Uterus (tissue), 4 donors: ENCODE data around the gene RAE1. TPM values are rescaled to one million over a fixed set of nuclear protein-coding genes. Genes with fewer than 3 reads are reported as not detected.

ENCODE experiments used
- DNase-seq, 2 donors: peaks; one replicate each; pipeline ENCODE4 v3.0.0-alpha.2; 2019 to 2020
- H3K27ac ChIP-seq, 2 donors: fragments of 200-600 bp; sonication (generic); 1 replicate in 1 of 2; 2 replicates in 1 of 2; pipeline ENCODE4 v1.5.1; 2016 to 2018
- H3K27me3 ChIP-seq, 2 donors: fragments of 200-600 bp; sonication (generic); one replicate each; pipeline ENCODE4 v1.5.1; 2018 to 2019; ENCODE audit warnings: control low read depth in 1 of 2
- H3K36me3 ChIP-seq, 2 donors: fragments of 200-600 bp; sonication (generic); one replicate each; pipeline ENCODE4 v1.5.1; 2019; ENCODE audit warnings: control low read depth in 1 of 2
- H3K4me1 ChIP-seq, 2 donors: fragments of 200-600 bp; sonication (generic); one replicate each; pipeline ENCODE4 v1.5.1; 2018 to 2019; ENCODE audit warnings: control low read depth in 1 of 2
- H3K4me3 ChIP-seq, 2 donors: fragments of 200-600 bp; sonication (generic); 1 replicate in 1 of 2; 2 replicates in 1 of 2; pipeline ENCODE4 v1.5.1; 2018 to 2019; ENCODE audit warnings: mild to moderate bottlenecking in 1 of 2
- H3K9me3 ChIP-seq, 2 donors: fragments of 200-600 bp; sonication (generic); one replicate each; pipeline ENCODE4 v1.5.1; 2019; ENCODE audit warnings: control low read depth in 1 of 2
- POLR2A ChIP-seq, 2 donors: fragments of 450-650 bp; IDR thresholded peaks; one replicate each; pipeline ENCODE4 v1.6.1; 2016; ENCODE audit warnings: antibody characterized with exemption in 2 of 2, mild to moderate bottlenecking in 1 of 2, moderate library complexity in 1 of 2
- intact Hi-C: fragments of 100-400 bp; cut with DNase I; formaldehyde crosslinking; loops from one replicate; pipeline ENCODE4 v1.15.1; 2023; ENCODE audit warnings: low total_unique reads
- total RNA-seq, 4 donors: library from RNA; depleted of rRNA in 3 of 4; stranded (reverse); fragments of >200 nt in 3 of 4; gene quantifications; one replicate each; pipeline versions ENCODE4 v1.1.0 to v1.2.4, GENCODE V29; 2014 to 2023
- TF ChIP-seq, protein P1 (sequence below), 4 experiments: fragments of 200-600 bp in 2 of 4; fragments of 450-650 bp in 2 of 4; sonication (generic) in 2 of 4; IDR thresholded peaks; one replicate each; pipeline ENCODE4 v1.5.1; 2016 to 2019; ENCODE audit warnings: antibody characterized with exemption in 4 of 4, mild to moderate bottlenecking in 2 of 4, moderate library complexity in 1 of 4
- donor health status: DM: yes; HTN: yes; CAD: no.

Gene RAE1
- total RNA-seq, 4 donors from 2014 or later: 23.4 to 72.0 (median 36.0) TPM

DNA sequence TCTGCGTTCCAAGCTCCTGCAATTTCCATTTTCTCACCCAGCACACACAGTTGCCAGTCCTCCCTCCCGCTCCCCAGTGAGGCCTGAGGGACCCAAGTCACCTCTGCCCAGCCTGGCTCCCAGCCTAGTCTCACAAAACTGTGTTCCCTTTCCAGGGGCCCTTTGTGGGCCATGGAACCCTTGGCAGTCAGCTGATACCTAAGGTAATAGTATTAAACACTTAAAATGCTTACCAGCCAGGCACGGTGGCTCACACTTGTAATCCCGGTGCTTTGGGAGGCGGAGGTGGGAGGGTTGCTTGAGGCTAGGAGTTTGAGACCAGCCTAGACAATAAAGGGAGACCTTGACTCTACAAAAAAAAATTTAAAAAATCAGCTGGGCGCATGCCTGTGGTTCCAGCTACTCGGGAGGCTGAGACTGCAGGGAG lies 36.9 kb downstream of the RAE1 start:
- intact Hi-C loops: no loop called here
- no peaks in the 10 kb centered on the region for H3K27me3 ChIP-seq
- no peaks in the 10 kb centered on the region for H3K9me3 ChIP-seq
- no peak overlapping the region for H3K27ac ChIP-seq
- DNase-seq: peak in 1 of 2 donors; percentile 14
- no peak overlapping the region for H3K4me3 ChIP-seq
- no peaks in the 10 kb centered on the region for H3K4me1 ChIP-seq
- no peaks in the 10 kb centered on the region for H3K36me3 ChIP-seq
- TF ChIP-seq, protein P1, sequence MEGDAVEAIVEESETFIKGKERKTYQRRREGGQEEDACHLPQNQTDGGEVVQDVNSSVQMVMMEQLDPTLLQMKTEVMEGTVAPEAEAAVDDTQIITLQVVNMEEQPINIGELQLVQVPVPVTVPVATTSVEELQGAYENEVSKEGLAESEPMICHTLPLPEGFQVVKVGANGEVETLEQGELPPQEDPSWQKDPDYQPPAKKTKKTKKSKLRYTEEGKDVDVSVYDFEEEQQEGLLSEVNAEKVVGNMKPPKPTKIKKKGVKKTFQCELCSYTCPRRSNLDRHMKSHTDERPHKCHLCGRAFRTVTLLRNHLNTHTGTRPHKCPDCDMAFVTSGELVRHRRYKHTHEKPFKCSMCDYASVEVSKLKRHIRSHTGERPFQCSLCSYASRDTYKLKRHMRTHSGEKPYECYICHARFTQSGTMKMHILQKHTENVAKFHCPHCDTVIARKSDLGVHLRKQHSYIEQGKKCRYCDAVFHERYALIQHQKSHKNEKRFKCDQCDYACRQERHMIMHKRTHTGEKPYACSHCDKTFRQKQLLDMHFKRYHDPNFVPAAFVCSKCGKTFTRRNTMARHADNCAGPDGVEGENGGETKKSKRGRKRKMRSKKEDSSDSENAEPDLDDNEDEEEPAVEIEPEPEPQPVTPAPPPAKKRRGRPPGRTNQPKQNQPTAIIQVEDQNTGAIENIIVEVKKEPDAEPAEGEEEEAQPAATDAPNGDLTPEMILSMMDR (IDR thresholded peaks at IDR 0.05): no peak
- no peak for TF ChIP-seq POLR2A (IDR thresholded peaks at IDR 0.05)

DNA sequence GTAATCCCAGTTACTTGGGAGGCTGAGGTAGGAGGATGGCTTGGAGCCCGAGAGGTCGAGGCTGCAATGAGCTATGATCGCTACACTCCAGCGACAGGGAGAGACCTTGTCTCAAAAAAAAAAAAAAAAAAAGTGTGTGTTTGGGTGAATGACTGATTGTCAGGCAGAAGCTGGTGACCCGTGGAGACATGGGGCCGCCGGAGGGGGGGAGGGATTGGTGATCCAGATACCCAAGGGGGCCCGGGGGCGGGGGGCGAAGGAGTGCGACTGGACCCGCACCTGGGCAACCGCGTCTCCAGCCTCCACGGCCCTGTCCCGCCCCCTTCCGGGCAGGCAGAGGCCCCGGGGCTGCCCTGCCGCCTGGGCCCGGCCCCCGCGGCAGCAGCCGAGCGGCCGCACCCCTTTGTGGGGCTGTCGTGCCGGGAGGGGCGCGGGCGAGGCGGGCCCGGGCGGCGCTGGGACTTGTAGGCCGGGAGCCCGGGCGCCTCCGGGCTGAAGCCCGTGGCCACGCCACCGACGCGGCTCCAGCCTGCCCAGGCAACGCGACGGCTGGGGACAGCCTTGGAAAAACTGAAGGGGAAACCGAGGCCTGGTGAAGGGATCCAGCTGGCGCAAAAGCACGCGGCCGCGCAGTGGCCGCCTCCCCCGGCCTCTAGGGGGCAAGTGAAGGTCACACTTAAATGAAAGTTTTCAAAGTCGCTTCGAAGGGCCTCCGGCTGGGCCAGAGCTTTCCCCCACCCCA lies 38.1 kb downstream of the RAE1 start:
- H3K27me3 ChIP-seq: no peaks in the 10 kb centered on the region
- H3K4me3 ChIP-seq: peak overlapping the region; percentile 7 to 25
- H3K36me3 ChIP-seq: no peaks in the 10 kb centered on the region
- no peaks in the 10 kb centered on the region for H3K4me1 ChIP-seq
- H3K27ac ChIP-seq: peak overlapping the region; percentile 55 to 75
- intact Hi-C loops: no loop called here
- peak; percentile 75 to 76 for DNase-seq
- H3K9me3 ChIP-seq: no peaks in the 10 kb centered on the region
- peak in 1 of 2 donors; percentile 49 for TF ChIP-seq POLR2A (IDR thresholded peaks at IDR 0.05)
- TF ChIP-seq, protein P1 (IDR thresholded peaks at IDR 0.05): peak in 3 of 4 experiments; percentile 9 to 35 (median 32)

DNA sequence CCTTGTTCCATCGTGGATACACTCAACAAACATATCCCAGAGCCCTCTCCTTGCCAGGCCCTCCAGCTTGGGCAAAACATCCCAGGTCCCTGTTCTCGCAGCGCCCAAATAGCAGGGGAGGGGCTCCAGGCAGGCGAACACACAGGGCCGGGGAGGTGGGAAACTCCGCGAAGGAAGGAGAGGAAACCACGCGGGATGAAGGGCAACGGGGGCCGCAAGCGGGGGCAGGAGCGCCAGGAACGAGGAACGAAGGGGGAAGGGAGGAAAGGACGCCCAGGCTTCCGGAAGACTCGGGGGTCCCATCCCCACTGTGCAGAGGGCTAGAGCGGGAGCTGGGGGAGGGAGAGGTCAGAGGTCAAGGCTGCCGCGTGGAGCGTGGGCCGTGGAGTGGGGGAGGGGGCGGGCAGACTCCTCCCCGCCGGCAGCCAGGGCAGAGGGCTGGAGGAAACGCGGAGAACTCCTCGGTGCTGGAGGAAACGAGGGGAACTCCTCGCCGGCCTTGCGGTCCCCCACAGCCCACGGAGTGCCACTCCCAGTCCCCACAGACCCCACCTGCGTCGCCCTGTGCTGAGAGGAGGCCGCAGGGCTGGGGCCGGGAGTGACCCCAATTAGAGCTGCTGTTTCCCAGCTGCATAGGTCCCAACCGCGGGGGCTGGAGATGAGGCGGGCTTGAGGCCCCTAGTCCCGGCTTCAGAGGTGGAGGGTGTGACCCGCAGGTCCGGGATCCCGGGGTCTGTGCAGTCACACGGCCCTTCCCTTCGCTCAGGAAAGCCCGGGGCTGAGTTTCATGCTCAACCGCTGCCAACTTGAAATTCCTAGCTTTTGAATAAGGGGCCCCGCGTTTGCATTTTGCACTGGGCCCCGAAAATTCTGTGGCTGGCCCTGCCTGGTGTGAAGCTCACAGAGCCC lies 38.9 kb downstream of the RAE1 start:
- H3K9me3 ChIP-seq: no peaks in the 10 kb centered on the region
- H3K27me3 ChIP-seq: no peaks in the 10 kb centered on the region
- H3K4me3 ChIP-seq: peak overlapping the region; percentile 7 to 25
- H3K27ac ChIP-seq: peak overlapping the region; percentile 55 to 75
- intact Hi-C loops: no loop called here
- peak in 1 of 2 donors; percentile 23 for DNase-seq
- H3K4me1 ChIP-seq: peaks cover 0 to 8% of the 10 kb centered on the region in 2 donors
- TF ChIP-seq POLR2A (IDR thresholded peaks at IDR 0.05): no peak
- TF ChIP-seq, protein P1 (IDR thresholded peaks at IDR 0.05): no peak
- no peaks in the 10 kb centered on the region for H3K36me3 ChIP-seq

DNA sequence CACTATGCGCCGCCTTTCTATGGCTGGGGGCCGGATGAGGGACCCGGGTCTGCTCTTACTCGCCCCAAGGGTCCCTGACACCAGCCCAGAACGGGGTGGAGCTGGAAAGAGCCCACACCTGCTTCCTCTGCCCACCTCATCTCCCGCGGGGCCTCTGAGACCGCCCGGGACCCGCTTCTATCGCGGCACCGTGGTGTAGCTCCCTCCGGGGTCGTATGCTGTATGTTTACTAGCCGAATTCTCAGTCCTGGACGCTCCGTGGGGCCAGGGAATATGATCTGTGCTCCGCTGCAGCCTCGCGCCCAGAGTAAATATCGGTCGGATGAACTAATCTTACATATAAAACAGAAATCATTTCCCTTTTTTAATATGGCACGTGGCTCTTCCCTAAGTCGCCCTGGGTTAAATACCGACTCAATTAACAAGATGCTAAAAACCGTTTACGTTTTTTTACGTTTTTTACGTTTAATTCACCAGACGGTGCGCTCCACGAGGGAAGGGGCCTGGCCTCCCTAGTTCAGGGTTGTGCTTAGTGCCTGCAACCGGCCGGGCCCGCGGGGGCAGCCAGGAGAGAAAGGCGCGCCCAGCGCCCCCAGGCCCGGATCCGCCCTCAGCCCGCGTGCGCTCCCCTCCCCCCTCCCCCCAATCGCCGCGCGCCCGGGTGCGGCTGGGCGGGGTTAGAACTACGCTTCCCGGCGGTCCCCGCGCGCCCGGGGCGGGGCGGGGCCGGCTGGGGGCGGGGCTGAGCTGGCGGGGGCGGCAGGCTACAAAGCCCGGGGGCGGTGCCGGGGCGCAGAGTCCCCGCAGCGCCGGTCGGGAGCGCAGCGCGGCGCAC lies 39.8 kb downstream of the RAE1 start, which contains the start of gene RBM38:
TSS of gene RBM38 (plus strand) at position 793 of the 835 bp plus-strand sequence. CDS start 186 bp downstream, outside the sequence.
- H3K27ac ChIP-seq: peak within 1 kb of the TSS; percentile 78 to 83
- TF ChIP-seq, protein P1 (IDR thresholded peaks at IDR 0.05): no peak
- peak in 1 of 2 donors; percentile 10 for TF ChIP-seq POLR2A (IDR thresholded peaks at IDR 0.05)
- H3K27me3 ChIP-seq: no peaks in the 10 kb centered on the region
- H3K9me3 ChIP-seq: no peaks in the 10 kb centered on the region
- H3K4me3 ChIP-seq: peak within 1 kb of the TSS; percentile 56 to 70
- H3K4me1 ChIP-seq: peaks cover 0 to 11% of the 10 kb centered on the region in 2 donors
- DNase-seq: peak; percentile 60 to 68
- no peaks in the 10 kb centered on the region for H3K36me3 ChIP-seq
- intact Hi-C loops: no loop called here
